WTC11 (cell line): ENCODE results near the gene SF3B2. TPM values are rescaled to one million over a fixed set of nuclear protein-coding genes. Genes with fewer than 3 reads are reported as not detected.

ENCODE experiments used
- ATAC-seq: fragments of 200-7000 bp; cut with Tn5 transposase; 2 replicates; pipeline ENCODE4 v1.10.0; 2021; ENCODE audit warnings: mild to moderate bottlenecking, moderate library complexity
- CTCF ChIA-PET: fragments of 300-600 bp; sonication (Branson Sonifier 250); formaldehyde crosslinking; loops from one replicate; lab custom pipeline; 2021; ENCODE audit warnings: antibody characterized with exemption; lab: Charles Lee
- POLR2A ChIA-PET: fragments of 350-600 bp; sonication (Branson Sonifier 250); formaldehyde crosslinking; loops from one replicate; lab custom pipeline; 2021; ENCODE audit warnings: antibody characterized with exemption; lab: Charles Lee
- DNase-seq: peaks from one replicate; pipeline ENCODE4 v3.0.0; 2021; ENCODE audit warnings: low spot score
- H3K27ac Mint-ChIP-seq: 2 replicates; pipeline ENCODE4 v1.8.0; 2021; ENCODE audit warnings: mixed read lengths
- H3K27me3 Mint-ChIP-seq: 2 replicates; pipeline ENCODE4 v1.8.0; 2021; ENCODE audit warnings: low read depth, mild to moderate bottlenecking, moderate library complexity, mixed read lengths
- H3K36me3 Mint-ChIP-seq: 2 replicates; pipeline ENCODE4 v1.8.0; 2021; ENCODE audit warnings: mixed read lengths
- H3K4me1 Mint-ChIP-seq: 2 replicates; pipeline ENCODE4 v1.8.0; 2022; ENCODE audit warnings: mixed read lengths
- H3K4me3 Mint-ChIP-seq: 2 replicates; pipeline ENCODE4 v1.8.0; 2021; ENCODE audit warnings: mild to moderate bottlenecking, moderate library complexity, mixed read lengths
- H3K9me3 Mint-ChIP-seq: 2 replicates; pipeline ENCODE4 v1.8.0; 2021; ENCODE audit warnings: mixed read lengths
- AFF4 ChIP-seq: sonication (generic); formaldehyde crosslinking; IDR thresholded peaks from 2 replicates; pipeline ENCODE4 v1.8.1; 2023; ENCODE audit warnings: mild to moderate bottlenecking, missing genetic modification reagents, borderline replicate concordance
- ELF4 ChIP-seq: sonication (generic); formaldehyde crosslinking; IDR thresholded peaks from 2 replicates; pipeline ENCODE4 v1.8.1; 2022; ENCODE audit warnings: low read depth, mild to moderate bottlenecking, moderate library complexity, missing genetic modification reagents
- ERG ChIP-seq: fragments of 250-450 bp; sonication (Bioruptor Pico); IDR thresholded peaks from 2 replicates; pipeline ENCODE4 v1.8.0; 2021; ENCODE audit warnings: mild to moderate bottlenecking
- ETV6 ChIP-seq: sonication (generic); formaldehyde crosslinking; IDR thresholded peaks from 2 replicates; pipeline ENCODE4 v1.8.1; 2022; ENCODE audit warnings: mild to moderate bottlenecking, missing genetic modification reagents
- FOXP1 ChIP-seq: sonication (generic); formaldehyde crosslinking; IDR thresholded peaks from 2 replicates; pipeline ENCODE4 v1.8.0; 2022; ENCODE audit warnings: missing genetic modification reagents, mild to moderate bottlenecking, moderate library complexity, borderline replicate concordance
- FOXP4 ChIP-seq: sonication (generic); formaldehyde crosslinking; IDR thresholded peaks from 2 replicates; pipeline ENCODE4 v1.8.0; 2022; ENCODE audit warnings: mild to moderate bottlenecking, missing genetic modification reagents
- HMGA2 ChIP-seq: fragments of 250-450 bp; sonication (Bioruptor Pico); IDR thresholded peaks from 2 replicates; pipeline ENCODE4 v1.4.0; 2021; ENCODE audit warnings: mild to moderate bottlenecking, moderate library complexity
- KAT7 ChIP-seq: sonication (generic); formaldehyde crosslinking; IDR thresholded peaks from 2 replicates; pipeline ENCODE4 v1.8.1; 2023; ENCODE audit warnings: missing genetic modification reagents, mild to moderate bottlenecking, borderline replicate concordance
- PREB ChIP-seq: sonication (generic); formaldehyde crosslinking; IDR thresholded peaks from 2 replicates; pipeline ENCODE4 v1.8.1; 2022; ENCODE audit warnings: mild to moderate bottlenecking, missing genetic modification reagents, moderate library complexity, borderline replicate concordance
- TCF7 ChIP-seq: sonication (generic); formaldehyde crosslinking; IDR thresholded peaks from 2 replicates; pipeline ENCODE4 v1.8.0; 2022; ENCODE audit warnings: mild to moderate bottlenecking, low read depth, missing genetic modification reagents, moderate library complexity
- TEAD1 ChIP-seq: sonication (generic); formaldehyde crosslinking; IDR thresholded peaks from 2 replicates; pipeline ENCODE4 v1.8.0; 2022; ENCODE audit warnings: mild to moderate bottlenecking, missing genetic modification reagents
- ZBTB43 ChIP-seq: sonication (generic); formaldehyde crosslinking; IDR thresholded peaks from 2 replicates; pipeline ENCODE4 v1.8.1; 2023; ENCODE audit warnings: mild to moderate bottlenecking, missing genetic modification reagents
- ZNF121 ChIP-seq: sonication (generic); formaldehyde crosslinking; IDR thresholded peaks from 2 replicates; pipeline ENCODE4 v1.8.0; 2023; ENCODE audit warnings: missing genetic modification reagents
- ZNF138 ChIP-seq: sonication (generic); formaldehyde crosslinking; conservative IDR thresholded peaks from 2 replicates; pipeline ENCODE4 v1.8.1; 2022; ENCODE audit warnings: mild to moderate bottlenecking, moderate library complexity, missing genetic modification reagents
- ZNF263 ChIP-seq: sonication (generic); formaldehyde crosslinking; IDR thresholded peaks from 2 replicates; pipeline ENCODE4 v1.8.1; 2022; ENCODE audit warnings: low read depth, mild to moderate bottlenecking, moderate library complexity, missing genetic modification reagents
- ZNF425 ChIP-seq: fragments of 250-450 bp; sonication (Bioruptor Pico); conservative IDR thresholded peaks from 2 replicates; pipeline ENCODE4 v1.9.0; 2021; ENCODE audit warnings: mild to moderate bottlenecking
- ZSCAN18 ChIP-seq: fragments of 250-450 bp; sonication (Bioruptor Pico); IDR thresholded peaks from 2 replicates; pipeline ENCODE4 v2.1.2; 2022; ENCODE audit warnings: mild to moderate bottlenecking, moderate library complexity
- total RNA-seq: library from RNA; stranded (reverse); gene quantifications from 3 replicates; pipeline ENCODE4 v1.2.3, GENCODE V29; 2021

Gene SF3B2
- total RNA-seq, 1 experiment from 2014 or later, result 295 TPM

GRCh38 chr11:66072081-66072480 is 19.9 kb downstream of the SF3B2 start (continued):
- no peak for TF ChIP-seq AFF4 (CRISPR knock-in tag)
- TF ChIP-seq, all 79 proteins: peak for 0

- Mint-ChIP-seq H3K9me3 (no peaks in the 10 kb centered on the region), H3K4me3 (no peak overlapping the region), H3K4me1 (peaks cover 26% of the 10 kb centered on the region), H3K27ac (no peak overlapping the region), H3K36me3 (peaks cover 24% of the 10 kb centered on the region), H3K27me3 (no peaks in the 10 kb centered on the region)
- no peak for DNase-seq
- TF ChIP-seq FOXP4 (no peak), TEAD1 (CRISPR knock-in tag) (no peak), ZNF263 (CRISPR knock-in tag) (no peak), KAT7 (CRISPR knock-in tag) (no peak), ELF4 (CRISPR knock-in tag) (no peak), ETV6 (CRISPR knock-in tag) (no peak), TCF7 (CRISPR knock-in tag) (no peak), ZSCAN18 (no peak), ZNF121 (CRISPR knock-in tag) (no peak), ZNF138 (CRISPR knock-in tag) (no peak)
- ChIA-PET POLR2A (no interaction called here), CTCF (interaction anchor here (0.5 to 1.8 kb wide), 2 partner anchors 27 to 696 kb away, joined by 3 to 5 read pairs; no protein-coding TSS in a partner anchor)
- no peak for ATAC-seq
Measured at GRCh38 chr11:66072518-66072917, 20.4 kb downstream of the SF3B2 start.

- DNase-seq (no peak), ATAC-seq (no peak)
- peaks cover 13% of the 10 kb centered on the region for H3K36me3 Mint-ChIP-seq
- ChIA-PET POLR2A (no interaction called here), CTCF (interaction anchor here (0.7 to 1.8 kb wide), 2 partner anchors 28 to 1773 kb away, joined by 3 to 5 read pairs; no protein-coding TSS in a partner anchor)
- H3K9me3 Mint-ChIP-seq, result no peaks in the 10 kb centered on the region
- no peaks in the 10 kb centered on the region for H3K27me3 Mint-ChIP-seq
- no peak overlapping the region for H3K27ac Mint-ChIP-seq
- H3K4me3 Mint-ChIP-seq, result no peak overlapping the region
- peaks cover 23% of the 10 kb centered on the region for H3K4me1 Mint-ChIP-seq
- TF ChIP-seq PREB (CRISPR knock-in tag) (no peak), ZNF425 (CRISPR knock-in tag) (no peak), ZBTB43 (CRISPR knock-in tag) (no peak), ZNF263 (CRISPR knock-in tag) (no peak), ZSCAN18 (no peak), FOXP1 (CRISPR knock-in tag) (no peak), ZNF121 (CRISPR knock-in tag) (no peak), ERG (CRISPR knock-in tag) (no peak), HMGA2 (no peak)
Measured at GRCh38 chr11:66073669-66074068, 21.5 kb downstream of the SF3B2 start.
